HG02840 (cell line): Measurements from ENCODE around the gene SLC35B1.
"Not testable (repeated sequence)": the region's sequence is repeated elsewhere in the genome, so short reads cannot be mapped to it uniquely, and the experiment has no call there.

Experiments used
- ATAC-seq: cut with Tn5 transposase; IDR thresholded peaks from one replicate; pipeline ENCODE4 v1.9.1; 2021; ENCODE audit warnings: mild to moderate bottlenecking, moderate library complexity, moderate number of reproducible peaks; ENCODE audit not compliant: unreplicated experiment, low FRiP score

SLC35B1 gene

GRCh38 chr17:49734515-49735490, 27.0 kb upstream of the SLC35B1 start:
- no peak for ATAC-seq

- ATAC-seq, result no peak
Observed at GRCh38 chr17:49731435-49731831, 23.7 kb upstream of the SLC35B1 start.

DNA sequence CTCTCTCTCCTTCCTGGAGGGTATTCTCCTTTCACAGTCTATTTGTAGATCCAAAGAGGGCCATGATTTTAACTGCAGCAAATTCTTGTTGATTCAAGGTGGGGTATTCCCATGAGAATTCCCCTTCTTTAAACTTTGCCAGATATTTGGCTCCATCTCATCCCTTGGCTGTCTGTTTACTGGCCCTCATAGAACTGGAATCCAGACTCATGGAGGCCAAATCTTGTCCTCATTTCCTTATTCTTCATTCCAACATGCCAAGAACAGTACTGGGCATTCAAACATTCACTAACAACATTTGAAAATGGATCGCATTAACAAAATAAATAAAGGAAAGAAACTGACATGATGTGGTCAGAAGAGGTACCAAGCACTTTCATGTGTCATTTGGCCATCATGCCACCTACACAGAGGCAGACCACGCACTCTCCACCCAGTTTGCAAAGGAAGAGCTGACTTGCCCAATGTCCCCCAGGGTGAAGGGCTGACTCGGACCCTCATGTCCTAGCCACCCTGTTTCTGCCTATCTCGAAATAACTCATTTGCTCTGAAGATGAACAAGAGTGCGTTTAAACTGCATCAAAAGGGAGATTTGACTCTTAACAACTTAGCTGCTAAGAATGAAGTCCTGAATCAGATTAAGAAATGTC, 23.1 kb upstream of the SLC35B1 start:
- no peak for ATAC-seq

DNA sequence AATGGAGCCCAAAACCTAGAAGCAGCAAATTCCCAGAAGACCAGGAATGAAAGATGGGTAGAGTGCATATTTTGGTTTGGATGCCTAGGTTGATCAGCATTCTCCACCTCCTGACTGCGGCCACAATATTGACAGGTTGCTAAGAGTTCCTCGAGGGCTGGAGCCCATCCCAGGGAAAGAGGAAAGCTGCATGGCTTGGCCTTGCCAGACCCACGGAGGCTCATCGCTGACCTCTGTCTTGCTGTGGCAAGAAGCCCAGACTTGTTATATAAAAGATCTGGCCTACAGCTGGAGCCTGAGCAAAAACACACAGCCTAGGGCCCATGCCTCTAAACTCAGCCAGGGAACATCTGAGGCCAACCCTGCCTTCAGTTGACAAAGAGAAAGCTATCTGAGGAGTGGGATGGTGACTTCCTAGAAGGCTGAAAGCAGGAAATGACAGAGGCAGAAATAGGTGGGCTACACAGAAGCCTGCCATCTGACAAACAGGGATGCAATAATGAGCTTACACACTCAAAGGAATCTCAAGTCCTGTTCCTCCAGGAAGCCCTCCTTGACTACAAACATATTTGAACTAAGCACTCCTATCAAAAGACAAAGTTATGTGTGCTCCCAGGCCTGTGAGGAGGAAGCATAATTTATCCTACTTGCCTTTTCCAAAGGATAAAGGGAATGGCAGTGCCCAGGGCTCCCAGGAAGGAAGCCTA, 22.5 kb upstream of the SLC35B1 start:
- no peak for ATAC-seq

DNA sequence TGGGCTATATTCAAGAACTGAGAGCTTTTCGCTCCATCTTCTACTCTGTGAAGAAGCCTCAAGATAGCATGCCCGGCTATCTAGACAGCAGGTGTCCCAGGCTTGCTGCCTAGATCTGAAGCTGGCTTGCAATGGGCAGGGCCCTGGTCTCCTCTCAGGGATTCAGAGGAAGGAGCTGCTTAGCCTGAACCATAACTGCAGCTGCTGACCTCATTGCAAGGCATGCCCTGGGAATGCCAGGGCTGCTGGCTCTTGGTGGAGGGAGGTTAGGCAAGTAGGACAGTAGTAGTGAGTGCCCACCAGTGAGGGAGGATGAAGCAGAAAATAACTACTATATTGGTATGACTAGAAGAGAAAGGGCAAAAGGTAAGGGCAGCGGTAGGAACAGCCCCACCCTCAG, 21.3 kb upstream of the SLC35B1 start:
- ATAC-seq, result no peak

DNA sequence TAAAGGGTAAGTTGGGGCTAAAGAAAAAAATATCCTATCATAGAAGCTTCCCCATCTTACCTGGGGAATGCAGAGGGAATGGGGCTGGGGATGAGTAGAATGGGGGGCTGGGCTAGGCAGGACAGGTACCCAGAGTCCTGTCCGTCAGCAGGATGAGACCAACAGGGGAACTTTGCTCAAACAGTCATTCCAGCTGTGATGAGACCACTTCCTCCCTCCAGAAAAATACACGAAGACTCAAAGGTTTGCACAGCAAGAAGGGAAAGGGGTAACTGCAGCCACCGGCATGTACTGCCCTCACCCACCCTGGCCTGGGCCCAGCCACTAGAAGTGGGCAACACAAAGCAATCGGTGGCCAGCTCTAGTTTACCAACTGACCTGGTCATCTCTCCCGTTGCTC, 20.7 kb upstream of the SLC35B1 start:
- ATAC-seq, result no peak

- no peak for ATAC-seq
Observed at GRCh38 chr17:49727380-49727779, 19.6 kb upstream of the SLC35B1 start.

DNA sequence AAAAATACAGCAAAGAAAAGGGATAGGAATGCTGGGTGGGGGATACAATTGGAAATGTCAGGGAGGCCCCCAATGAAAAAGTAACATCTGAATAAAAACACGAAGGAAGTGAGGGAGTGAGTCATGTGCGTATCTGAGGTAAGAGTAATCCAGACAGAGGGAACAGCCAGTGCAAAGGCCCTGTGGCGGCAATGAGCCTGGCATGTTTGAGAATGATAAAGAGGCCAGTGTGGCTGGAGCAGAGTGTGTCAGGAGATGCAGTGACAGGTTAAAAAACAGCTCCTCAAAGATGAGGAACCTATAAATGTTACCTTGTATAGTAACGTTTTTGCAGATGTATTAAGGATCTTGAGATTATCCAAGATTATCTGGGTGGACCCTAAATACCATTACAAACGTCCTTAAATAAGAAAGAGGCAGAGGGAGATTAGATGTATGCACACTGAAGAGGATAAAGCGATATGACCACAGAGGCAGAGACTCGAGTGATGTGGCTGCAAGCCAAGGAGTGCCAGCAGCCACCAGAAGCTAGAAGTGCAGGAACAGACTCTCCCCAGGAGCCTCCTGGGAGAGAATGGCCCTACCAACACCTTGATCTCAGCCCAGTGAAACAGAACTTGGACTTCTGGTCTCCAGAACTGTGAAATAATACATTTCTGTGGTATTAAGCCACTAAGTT, 17.8 kb upstream of the SLC35B1 start:
- ATAC-seq, result no peak

- ATAC-seq, result not testable (repeated sequence)
Observed at GRCh38 chr17:49724552-49724951, 16.8 kb upstream of the SLC35B1 start.

DNA sequence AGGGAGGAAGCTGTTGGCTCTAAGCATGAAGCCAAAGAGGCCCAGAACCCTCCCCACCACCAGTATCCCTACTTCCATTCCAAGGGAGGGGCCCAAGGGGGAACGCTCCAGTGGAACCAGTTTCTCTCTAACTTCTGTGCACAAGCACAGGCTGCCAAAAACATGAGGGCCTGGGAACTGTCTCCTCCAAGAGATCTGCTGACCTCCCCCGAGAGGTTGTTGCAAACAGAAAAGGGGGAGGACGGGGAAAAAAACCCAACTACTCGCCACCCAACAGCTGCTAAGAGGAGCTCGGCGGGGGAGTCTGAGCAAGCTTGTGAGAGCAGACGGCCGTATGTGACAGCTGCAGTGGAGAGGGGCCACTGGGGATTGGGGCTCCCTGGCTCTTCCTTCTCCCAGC, 15.7 kb upstream of the SLC35B1 start:
- ATAC-seq, result no peak

GRCh38 chr17:49722066-49722465, 14.3 kb upstream of the SLC35B1 start:
- no peak for ATAC-seq

GRCh38 chr17:49717371-49717861, 9.7 kb upstream of the SLC35B1 start:
- no peak for ATAC-seq

GRCh38 chr17:49716668-49717364, 9.1 kb upstream of the SLC35B1 start:
- ATAC-seq, result no peak

GRCh38 chr17:49715717-49716279, 8.0 kb upstream of the SLC35B1 start:
- no peak for ATAC-seq

GRCh38 chr17:49715216-49715615, 7.5 kb upstream of the SLC35B1 start:
- ATAC-seq, result no peak

DNA sequence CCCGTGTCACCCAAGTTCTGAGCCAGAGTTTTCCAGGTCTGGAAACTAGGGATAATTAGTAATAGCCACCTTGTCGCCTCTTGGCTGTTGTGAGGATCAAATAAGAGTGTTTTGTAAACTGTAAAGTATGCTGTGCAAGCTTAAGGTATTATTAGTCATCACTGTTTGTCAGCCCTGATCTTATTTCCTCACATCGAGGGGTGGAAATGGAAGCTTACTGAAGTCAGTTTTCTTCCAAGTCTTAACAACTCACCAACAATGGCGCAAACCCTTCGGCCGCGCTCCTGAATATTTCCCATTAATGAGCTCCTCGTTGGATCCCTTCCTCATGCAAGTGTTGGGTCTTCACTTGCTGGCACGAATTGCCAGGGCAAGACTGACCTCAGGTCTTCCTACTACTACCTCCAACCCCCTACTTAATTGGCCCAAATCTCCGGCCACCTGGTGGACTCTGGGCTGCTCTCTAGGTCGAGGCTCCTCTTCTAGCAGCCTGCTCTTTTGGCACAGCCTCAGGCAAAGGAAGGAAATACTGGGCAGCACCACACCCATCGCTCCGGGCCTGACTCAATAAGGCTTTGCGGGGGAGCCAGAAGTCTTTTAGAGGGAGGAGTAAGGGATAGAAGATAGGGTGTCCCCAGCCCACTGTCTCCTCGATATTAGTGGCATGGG, 885 bp upstream of the SLC35B1 start:
- ATAC-seq, result no peak

DNA sequence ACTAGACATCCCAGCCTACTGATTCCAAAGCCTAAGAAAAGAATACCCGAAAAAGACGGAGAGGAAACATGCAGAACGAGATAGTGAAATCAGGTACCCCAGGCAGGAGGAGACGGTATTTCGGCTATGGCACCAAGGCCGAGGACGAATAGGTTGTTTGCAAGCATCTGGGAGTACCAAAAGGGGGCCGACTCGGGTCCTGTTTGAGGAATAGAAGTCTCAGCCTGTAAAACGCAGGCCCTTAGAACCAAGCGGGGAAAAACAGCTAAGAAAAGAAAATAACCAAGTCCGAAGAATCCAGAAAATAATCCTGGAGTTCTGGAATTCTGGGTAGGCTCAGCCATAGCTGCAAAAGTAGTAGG, 537 bp downstream of the SLC35B1 start:
- no peak for ATAC-seq

DNA sequence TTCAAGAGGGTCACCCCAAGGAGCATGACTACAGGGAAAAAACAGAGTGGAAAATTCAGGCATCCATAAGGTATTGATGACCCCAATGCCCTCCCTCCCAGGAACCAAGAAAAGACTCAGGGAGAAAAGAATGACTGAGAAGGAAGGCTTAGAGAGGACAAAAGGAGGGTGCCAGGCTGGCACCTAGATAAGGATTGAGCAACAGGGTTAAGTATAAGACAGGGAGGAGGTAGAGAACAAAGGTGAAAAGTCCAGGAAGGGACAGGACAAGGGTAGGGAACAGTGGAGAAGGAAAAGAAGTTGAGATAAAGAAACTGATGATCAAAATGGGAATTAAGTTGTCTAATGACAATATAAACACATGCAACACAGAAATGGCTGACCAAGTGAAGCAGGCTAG, 2.5 kb downstream of the SLC35B1 start:
- no peak for ATAC-seq
